Mucosa of stomach (tissue), 1 donor: ENCODE measurements around the gene GABARAPL1.
"Not testable (repeated sequence)": the region's sequence is repeated elsewhere in the genome, so short reads cannot be mapped to it uniquely, and the experiment has no call there.

Experiments used
- H3K27me3 ChIP-seq: one replicate; pipeline ENCODE4 v1.7.0; 2013; ENCODE audit warnings: mild to moderate bottlenecking, low read length; ENCODE audit not compliant: control insufficient read depth, insufficient read depth
- H3K36me3 ChIP-seq: one replicate; pipeline ENCODE4 v1.7.0; 2013; ENCODE audit warnings: low read length; ENCODE audit not compliant: control insufficient read depth, insufficient read depth
- H3K4me1 ChIP-seq: one replicate; pipeline ENCODE4 v1.7.0; 2013; ENCODE audit warnings: mild to moderate bottlenecking, low read length; ENCODE audit not compliant: control insufficient read depth, insufficient read depth
- H3K4me3 ChIP-seq: one replicate; pipeline ENCODE4 v1.7.0; 2013; ENCODE audit warnings: low read length
- H3K9ac ChIP-seq: one replicate; pipeline ENCODE4 v1.7.0; 2013; ENCODE audit warnings: mild to moderate bottlenecking, low read length, moderate library complexity
- H3K9me3 ChIP-seq: one replicate; pipeline ENCODE4 v1.7.0; 2013; ENCODE audit warnings: mild to moderate bottlenecking, low read length, moderate library complexity; ENCODE audit not compliant: control insufficient read depth
- donor health status: Pancreatic carcinoma.

Gene GABARAPL1

GRCh38 chr12:10221846-10222245 lies 9.2 kb downstream of the GABARAPL1 start:
- no peaks in the 10 kb centered on the region for H3K36me3 ChIP-seq

DNA sequence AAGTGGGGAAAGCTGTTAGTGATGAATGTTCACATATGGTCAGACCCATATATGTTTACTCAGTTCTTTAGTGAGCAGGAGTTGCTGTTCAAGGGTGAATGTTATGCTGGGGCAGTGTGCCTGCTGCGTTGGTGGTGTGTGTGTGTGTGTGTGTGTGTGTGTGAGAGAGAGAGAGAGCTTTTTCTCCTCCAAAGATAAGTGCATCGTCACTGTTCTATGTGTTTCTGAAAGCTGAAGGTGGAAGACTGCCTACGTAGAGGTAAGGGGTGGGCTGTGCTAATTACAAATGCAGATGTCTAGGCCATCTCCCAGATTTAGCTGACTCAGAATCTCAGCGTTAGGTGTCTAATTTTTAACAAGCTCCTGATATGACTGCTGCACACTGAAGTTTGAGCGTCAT lies 10.5 kb downstream of the GABARAPL1 start:
- no peaks in the 10 kb centered on the region for H3K36me3 ChIP-seq

More at GRCh38 chr12:10221846-10222245, 9.2 kb downstream of the GABARAPL1 start:
- Histone ChIP-seq H3K9ac (no peak overlapping the region), H3K27me3 (no peaks in the 10 kb centered on the region), H3K4me3 (no peak overlapping the region), H3K9me3 (no peaks in the 10 kb centered on the region), H3K4me1 (no peaks in the 10 kb centered on the region)

GRCh38 chr12:10225426-10225825 lies 12.7 kb downstream of the GABARAPL1 start:
- not testable (repeated sequence) for H3K27me3 ChIP-seq, H3K9me3 ChIP-seq, H3K9ac ChIP-seq

More for the DNA sequence above, 10.5 kb downstream of the GABARAPL1 start:
- Histone ChIP-seq H3K9me3 (no peaks in the 10 kb centered on the region), H3K9ac (no peak overlapping the region), H3K4me3 (no peak overlapping the region), H3K27me3 (no peaks in the 10 kb centered on the region), H3K4me1 (no peaks in the 10 kb centered on the region)

GRCh38 chr12:10226086-10226485 lies 13.4 kb downstream of the GABARAPL1 start:
- H3K9ac ChIP-seq: no peak overlapping the region
- H3K36me3 ChIP-seq: no peaks in the 10 kb centered on the region
- H3K4me3 ChIP-seq: no peak overlapping the region
- no peaks in the 10 kb centered on the region for H3K27me3 ChIP-seq
- H3K4me1 ChIP-seq: no peaks in the 10 kb centered on the region
- no peaks in the 10 kb centered on the region for H3K9me3 ChIP-seq

More at GRCh38 chr12:10225426-10225825, 12.7 kb downstream of the GABARAPL1 start:
- H3K4me3 ChIP-seq, H3K4me1 ChIP-seq, H3K36me3 ChIP-seq: not testable (repeated sequence)

GRCh38 chr12:10226731-10227130 lies 14.1 kb downstream of the GABARAPL1 start:
- H3K9ac ChIP-seq: no peak overlapping the region

GRCh38 chr12:10227648-10228047 lies 15.0 kb downstream of the GABARAPL1 start:
- no peaks in the 10 kb centered on the region for H3K9me3 ChIP-seq
- H3K9ac ChIP-seq: no peak overlapping the region
- H3K4me3 ChIP-seq: no peak overlapping the region
- no peaks in the 10 kb centered on the region for H3K27me3 ChIP-seq
- H3K4me1 ChIP-seq: no peaks in the 10 kb centered on the region
- no peaks in the 10 kb centered on the region for H3K36me3 ChIP-seq

More at GRCh38 chr12:10226731-10227130, 14.1 kb downstream of the GABARAPL1 start:
- Histone ChIP-seq H3K4me1 (no peaks in the 10 kb centered on the region), H3K9me3 (no peaks in the 10 kb centered on the region), H3K4me3 (no peak overlapping the region), H3K27me3 (no peaks in the 10 kb centered on the region), H3K36me3 (no peaks in the 10 kb centered on the region)

GRCh38 chr12:10234562-10234961 lies 21.9 kb downstream of the GABARAPL1 start:
- no peaks in the 10 kb centered on the region for H3K9me3 ChIP-seq
- H3K4me3 ChIP-seq: no peak overlapping the region
- H3K27me3 ChIP-seq: no peaks in the 10 kb centered on the region
- no peak overlapping the region for H3K9ac ChIP-seq
- no peaks in the 10 kb centered on the region for H3K36me3 ChIP-seq
- no peaks in the 10 kb centered on the region for H3K4me1 ChIP-seq

DNA sequence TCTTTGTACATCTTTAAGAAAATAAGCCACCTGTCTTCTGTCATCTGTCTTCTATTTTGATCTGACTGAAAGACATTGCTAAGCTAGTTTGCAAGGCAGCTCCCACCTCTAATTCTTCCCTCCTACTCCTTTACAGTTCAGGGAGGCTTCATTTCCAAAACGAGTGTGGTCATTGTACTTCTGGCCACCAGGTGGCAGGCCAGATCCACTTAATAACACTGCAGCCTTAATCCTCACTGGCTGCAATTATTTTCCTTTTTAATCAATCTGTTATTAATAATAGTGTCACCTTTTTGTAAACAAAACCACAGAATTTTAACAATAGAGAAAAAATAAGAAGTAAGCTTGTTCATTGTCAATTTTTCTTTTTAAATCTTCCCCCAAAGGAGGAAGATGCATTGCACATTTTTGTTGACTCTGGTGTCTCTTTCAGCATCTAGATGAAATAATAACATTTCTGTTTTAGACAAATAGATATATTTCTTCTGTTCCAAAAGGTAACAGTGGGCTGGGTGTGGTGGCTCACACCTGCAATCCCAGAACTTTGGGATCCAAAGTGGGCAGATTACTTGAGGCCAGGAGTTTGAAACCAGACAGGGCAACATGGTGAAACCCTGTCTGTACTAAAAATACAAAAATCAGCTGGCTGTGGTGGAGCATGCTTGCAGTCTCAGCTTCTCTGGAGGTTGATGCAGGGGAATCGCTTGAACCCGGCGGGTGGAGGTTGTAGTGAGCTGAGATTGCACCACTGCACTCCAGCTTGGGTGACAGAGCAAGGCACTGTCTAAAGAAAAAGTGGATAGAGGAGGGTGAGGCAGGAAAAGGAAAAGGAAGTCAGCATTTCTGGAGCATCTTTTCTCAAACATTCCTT lies 23.3 kb downstream of the GABARAPL1 start:
- Histone ChIP-seq H3K36me3 (no peaks in the 10 kb centered on the region), H3K9me3 (no peaks in the 10 kb centered on the region), H3K27me3 (no peaks in the 10 kb centered on the region), H3K4me1 (no peaks in the 10 kb centered on the region), H3K4me3 (no peak overlapping the region), H3K9ac (no peak overlapping the region)

DNA sequence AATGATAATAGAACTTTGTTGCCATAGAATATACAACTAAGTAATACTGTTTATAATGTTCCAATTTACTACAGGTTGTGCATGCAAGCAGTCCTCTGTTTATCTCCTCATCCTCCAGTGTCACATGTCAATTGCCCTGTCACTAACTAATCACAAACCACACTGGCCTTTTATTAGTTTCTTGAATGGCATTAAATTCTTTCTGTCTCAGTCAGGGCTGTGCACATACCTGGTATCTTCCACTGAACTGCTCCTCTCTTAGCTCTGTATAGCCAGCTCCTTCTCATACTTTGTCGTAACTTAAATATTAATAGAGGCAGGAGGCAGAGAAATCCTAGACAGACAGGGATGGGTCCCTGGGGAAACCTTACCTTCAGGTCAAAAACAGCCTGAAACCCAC lies 24.0 kb downstream of the GABARAPL1 start:
- no peaks in the 10 kb centered on the region for H3K36me3 ChIP-seq
- no peak overlapping the region for H3K9ac ChIP-seq
- no peak overlapping the region for H3K4me3 ChIP-seq
- no peaks in the 10 kb centered on the region for H3K4me1 ChIP-seq
- no peaks in the 10 kb centered on the region for H3K9me3 ChIP-seq
- H3K27me3 ChIP-seq: no peaks in the 10 kb centered on the region

- no peak overlapping the region for H3K9ac ChIP-seq
- H3K9me3 ChIP-seq: no peaks in the 10 kb centered on the region
- no peaks in the 10 kb centered on the region for H3K36me3 ChIP-seq
- no peak overlapping the region for H3K4me3 ChIP-seq
- H3K4me1 ChIP-seq: no peaks in the 10 kb centered on the region
- no peaks in the 10 kb centered on the region for H3K27me3 ChIP-seq
Measured at GRCh38 chr12:10238526-10238925, 25.8 kb downstream of the GABARAPL1 start.

DNA sequence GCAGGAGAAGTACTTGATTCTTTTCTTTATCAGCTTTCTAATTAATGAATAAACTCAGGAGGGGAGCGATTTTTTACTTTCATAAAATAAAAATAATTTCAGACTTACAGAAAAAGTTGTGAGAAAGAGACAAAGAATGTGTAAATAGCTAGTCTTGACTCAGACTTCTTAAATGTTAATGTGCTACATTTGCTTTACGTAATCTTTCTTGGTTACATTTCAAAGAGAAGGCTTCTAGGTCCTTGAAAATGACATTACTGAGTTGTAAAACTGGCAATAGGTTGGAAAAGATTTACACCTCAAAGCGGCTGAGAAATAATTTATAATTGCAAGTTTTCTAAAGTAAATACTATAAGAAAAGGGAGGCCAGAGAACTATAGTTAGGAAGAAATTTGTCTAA lies 28.6 kb downstream of the GABARAPL1 start:
- H3K27me3 ChIP-seq: no peaks in the 10 kb centered on the region
- H3K36me3 ChIP-seq: no peaks in the 10 kb centered on the region
- H3K9ac ChIP-seq: no peak overlapping the region
- H3K9me3 ChIP-seq: no peaks in the 10 kb centered on the region
- H3K4me3 ChIP-seq: no peak overlapping the region
- H3K4me1 ChIP-seq: no peaks in the 10 kb centered on the region

DNA sequence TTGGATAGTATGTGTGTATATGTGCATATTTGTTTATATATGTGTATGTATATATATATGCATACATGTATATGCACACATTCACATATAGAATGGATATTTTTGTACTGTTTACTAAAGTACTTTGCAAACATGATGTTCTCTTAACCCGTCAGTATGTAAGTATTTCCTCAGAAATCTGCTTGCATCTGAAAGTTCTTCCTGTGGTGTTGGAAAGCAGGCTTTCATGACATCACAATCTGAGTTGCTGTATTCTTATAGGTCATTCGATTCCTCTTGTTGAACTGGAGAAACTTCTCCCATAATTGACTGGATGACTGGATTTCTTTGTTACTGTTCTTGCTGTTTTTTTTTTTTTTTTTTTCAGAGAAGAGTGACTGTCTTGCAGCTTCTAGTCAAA lies 29.1 kb downstream of the GABARAPL1 start:
- Histone ChIP-seq H3K9ac (no peak overlapping the region), H3K4me3 (no peak overlapping the region), H3K27me3 (no peaks in the 10 kb centered on the region), H3K9me3 (no peaks in the 10 kb centered on the region), H3K4me1 (no peaks in the 10 kb centered on the region), H3K36me3 (no peaks in the 10 kb centered on the region)
